ENCODE results near the gene THY1.
"Not testable (repeated sequence)": the region's sequence is repeated elsewhere in the genome, so short reads cannot be mapped to it uniquely, and the experiment has no call there.

The THY1 gene

GRCh38 chr11:119449498-119449897 is 26.5 kb upstream of the THY1 start:
- ATAC-seq (no peak), DNase-seq (ENCODE audit: low spot score in 2 of 2) (no peak)
- Mint-ChIP-seq H3K9me3 (no peaks in the 10 kb centered on the region), H3K4me3 (no peak overlapping the region), H3K4me1 (no peaks in the 10 kb centered on the region), H3K27ac (no peak overlapping the region), H3K36me3 (no peaks in the 10 kb centered on the region)

- no peak for ATAC-seq
Observed at GRCh38 chr11:119448380-119448779, 25.4 kb upstream of the THY1 start.

GRCh38 chr11:119447664-119448242 is 24.8 kb upstream of the THY1 start:
- no peak for ATAC-seq

More at GRCh38 chr11:119448380-119448779, 25.4 kb upstream of the THY1 start:
- Mint-ChIP-seq H3K4me3 (no peak overlapping the region), H3K36me3 (no peaks in the 10 kb centered on the region), H3K27ac (no peak overlapping the region), H3K4me1 (no peaks in the 10 kb centered on the region), H3K9me3 (no peaks in the 10 kb centered on the region)
- DNase-seq (ENCODE audit: low spot score in 2 of 2) = no peak

GRCh38 chr11:119446871-119447663 is 24.1 kb upstream of the THY1 start:
- Mint-ChIP-seq H3K36me3 (no peaks in the 10 kb centered on the region), H3K9me3 (no peaks in the 10 kb centered on the region), H3K27ac (no peak overlapping the region), H3K4me3 (no peak overlapping the region), H3K4me1 (peaks cover 5% of the 10 kb centered on the region)
- no peak for DNase-seq (ENCODE audit: low spot score in 2 of 2)
- ATAC-seq = no peak

More at GRCh38 chr11:119447664-119448242, 24.8 kb upstream of the THY1 start:
- no peak for DNase-seq (ENCODE audit: low spot score in 2 of 2)
- Mint-ChIP-seq H3K36me3 (no peaks in the 10 kb centered on the region), H3K4me3 (no peak overlapping the region), H3K4me1 (peaks cover 1% of the 10 kb centered on the region), H3K27ac (no peak overlapping the region), H3K9me3 (no peaks in the 10 kb centered on the region)

GRCh38 chr11:119446434-119446833 is 23.5 kb upstream of the THY1 start:
- DNase-seq (ENCODE audit: low spot score in 2 of 2) (no peak), ATAC-seq (no peak)
- Mint-ChIP-seq H3K4me3 (no peak overlapping the region), H3K4me1 (peaks cover 11% of the 10 kb centered on the region), H3K36me3 (no peaks in the 10 kb centered on the region), H3K27ac (no peak overlapping the region), H3K9me3 (no peaks in the 10 kb centered on the region)

- no peak overlapping the region for H3K4me3 Mint-ChIP-seq
- no peak overlapping the region for H3K27ac Mint-ChIP-seq
- peaks cover 17% of the 10 kb centered on the region for H3K4me1 Mint-ChIP-seq
- no peaks in the 10 kb centered on the region for H3K9me3 Mint-ChIP-seq
- DNase-seq (ENCODE audit: low spot score in 2 of 2) (no peak), ATAC-seq (no peak)
- no peaks in the 10 kb centered on the region for H3K36me3 Mint-ChIP-seq
Observed at GRCh38 chr11:119445850-119446249, 22.9 kb upstream of the THY1 start.

GRCh38 chr11:119445379-119445778 is 22.4 kb upstream of the THY1 start:
- no peaks in the 10 kb centered on the region for H3K36me3 Mint-ChIP-seq
- no peak for ATAC-seq
- DNase-seq (ENCODE audit: low spot score in 2 of 2) = no peak
- no peaks in the 10 kb centered on the region for H3K9me3 Mint-ChIP-seq
- peaks cover 22% of the 10 kb centered on the region for H3K4me1 Mint-ChIP-seq
- H3K4me3 Mint-ChIP-seq = no peak overlapping the region
- no peak overlapping the region for H3K27ac Mint-ChIP-seq

- ATAC-seq = no peak
- Mint-ChIP-seq H3K27ac (no peak overlapping the region), H3K4me3 (no peak overlapping the region), H3K36me3 (no peaks in the 10 kb centered on the region), H3K9me3 (no peaks in the 10 kb centered on the region), H3K4me1 (peaks cover 24% of the 10 kb centered on the region)
- DNase-seq (ENCODE audit: low spot score in 2 of 2) = no peak
Observed at GRCh38 chr11:119441898-119442243, 18.9 kb upstream of the THY1 start.

- Mint-ChIP-seq H3K27ac (no peak overlapping the region), H3K4me3 (no peak overlapping the region), H3K9me3 (no peaks in the 10 kb centered on the region), H3K36me3 (no peaks in the 10 kb centered on the region), H3K4me1 (peaks cover 31% of the 10 kb centered on the region)
- DNase-seq (ENCODE audit: low spot score in 2 of 2) = no peak
- ATAC-seq = no peak
Observed at GRCh38 chr11:119438599-119438998, 15.6 kb upstream of the THY1 start.

GRCh38 chr11:119437521-119437920 is 14.5 kb upstream of the THY1 start:
- H3K4me3 Mint-ChIP-seq; DNase-seq (ENCODE audit: low spot score in 2 of 2); H3K27ac Mint-ChIP-seq; H3K9me3 Mint-ChIP-seq; H3K36me3 Mint-ChIP-seq; ATAC-seq: not testable (repeated sequence)
- H3K4me1 Mint-ChIP-seq = peaks cover 27% of the 10 kb centered on the region

- H3K27ac Mint-ChIP-seq = no peak overlapping the region
- ATAC-seq = no peak
- H3K4me1 Mint-ChIP-seq = peaks cover 22% of the 10 kb centered on the region
- H3K9me3 Mint-ChIP-seq = no peaks in the 10 kb centered on the region
- no peak for DNase-seq (ENCODE audit: low spot score in 2 of 2)
- H3K4me3 Mint-ChIP-seq = no peak overlapping the region
- no peaks in the 10 kb centered on the region for H3K36me3 Mint-ChIP-seq
Observed at GRCh38 chr11:119436711-119437110, 13.7 kb upstream of the THY1 start.

- Mint-ChIP-seq H3K36me3 (no peaks in the 10 kb centered on the region), H3K4me1 (peaks cover 16% of the 10 kb centered on the region), H3K9me3 (no peaks in the 10 kb centered on the region), H3K27ac (no peak overlapping the region), H3K4me3 (no peak overlapping the region)
- no peak for DNase-seq (ENCODE audit: low spot score in 2 of 2)
- ATAC-seq = peak; percentile 57
Observed at GRCh38 chr11:119436093-119436492, 13.1 kb upstream of the THY1 start.

GRCh38 chr11:119434591-119435330 is 11.8 kb upstream of the THY1 start:
- Mint-ChIP-seq H3K4me1 (peaks cover 7% of the 10 kb centered on the region), H3K36me3 (no peaks in the 10 kb centered on the region), H3K9me3 (no peaks in the 10 kb centered on the region), H3K27ac (no peak overlapping the region), H3K4me3 (no peak overlapping the region)
- DNase-seq (ENCODE audit: low spot score in 2 of 2) (no peak), ATAC-seq (peak; percentile 65)

- H3K4me1 Mint-ChIP-seq = peaks cover 7% of the 10 kb centered on the region
- no peak overlapping the region for H3K27ac Mint-ChIP-seq
- H3K36me3 Mint-ChIP-seq = no peaks in the 10 kb centered on the region
- no peaks in the 10 kb centered on the region for H3K9me3 Mint-ChIP-seq
- ATAC-seq (no peak), DNase-seq (ENCODE audit: low spot score in 2 of 2) (no peak)
- no peak overlapping the region for H3K4me3 Mint-ChIP-seq
Observed at GRCh38 chr11:119433358-119433725, 10.4 kb upstream of the THY1 start.

- ATAC-seq (no peak), DNase-seq (ENCODE audit: low spot score in 2 of 2) (no peak)
- Mint-ChIP-seq H3K4me1 (peaks cover 7% of the 10 kb centered on the region), H3K27ac (no peak overlapping the region), H3K4me3 (no peak overlapping the region), H3K9me3 (no peaks in the 10 kb centered on the region), H3K36me3 (no peaks in the 10 kb centered on the region)
Observed at GRCh38 chr11:119432484-119433357, 9.7 kb upstream of the THY1 start.

All from stimulated activated effector memory CD8-positive, alpha-beta T cell treated with anti-CD3 and anti-CD28 coated beads, Interleukin-12 subunit alpha, Interleukin-12 subunit beta, amount 100 ng/mL, for 72 hours (primary cell).